ACC112 (cell line): Measurements from ENCODE around the gene RPRML.
"Not testable (repeated sequence)": the region's sequence is repeated elsewhere in the genome, so short reads cannot be mapped to it uniquely, and the experiment has no call there.

Experiments
- H2AFZ ChIP-seq: fragments of 200-600 bp; sonication (generic); one replicate; pipeline ENCODE4 v1.6.0; 2017; ENCODE audit warnings: antibody characterized with exemption, low read length; ENCODE audit not compliant: unreplicated experiment
- H3K27ac ChIP-seq: fragments of 200-600 bp; sonication (generic); 2 replicates; pipeline ENCODE4 v1.5.1; 2014; ENCODE audit warnings: low read depth, mild to moderate bottlenecking, antibody characterized with exemption, low read length, moderate library complexity
- H3K27me3 ChIP-seq: fragments of 200-600 bp; sonication (generic); 2 replicates; pipeline ENCODE4 v1.6.1; 2014; ENCODE audit warnings: mild to moderate bottlenecking, antibody characterized with exemption, low read length, moderate library complexity, mixed read lengths; ENCODE audit not compliant: insufficient read depth
- H3K36me3 ChIP-seq: fragments of 200-600 bp; sonication (generic); 2 replicates; pipeline ENCODE4 v1.6.1; 2016; ENCODE audit warnings: mild to moderate bottlenecking, antibody characterized with exemption, low read length, moderate library complexity, mixed read lengths; ENCODE audit not compliant: insufficient read depth
- H3K4me1 ChIP-seq: fragments of 200-600 bp; sonication (generic); one replicate; pipeline ENCODE4 v1.6.1; 2016; ENCODE audit warnings: low read length, mixed read lengths; ENCODE audit not compliant: insufficient read depth, unreplicated experiment, control insufficient read depth
- H3K4me3 ChIP-seq: fragments of 200-600 bp; sonication (generic); 2 replicates; pipeline ENCODE4 v1.5.1; 2014; ENCODE audit warnings: mild to moderate bottlenecking, low read depth, low read length
- H3K79me2 ChIP-seq: fragments of 200-600 bp; sonication (generic); one replicate; pipeline ENCODE4 v1.6.0; 2016; ENCODE audit warnings: low read length; ENCODE audit not compliant: control insufficient read depth, unreplicated experiment, insufficient read depth

RPRML gene

DNA sequence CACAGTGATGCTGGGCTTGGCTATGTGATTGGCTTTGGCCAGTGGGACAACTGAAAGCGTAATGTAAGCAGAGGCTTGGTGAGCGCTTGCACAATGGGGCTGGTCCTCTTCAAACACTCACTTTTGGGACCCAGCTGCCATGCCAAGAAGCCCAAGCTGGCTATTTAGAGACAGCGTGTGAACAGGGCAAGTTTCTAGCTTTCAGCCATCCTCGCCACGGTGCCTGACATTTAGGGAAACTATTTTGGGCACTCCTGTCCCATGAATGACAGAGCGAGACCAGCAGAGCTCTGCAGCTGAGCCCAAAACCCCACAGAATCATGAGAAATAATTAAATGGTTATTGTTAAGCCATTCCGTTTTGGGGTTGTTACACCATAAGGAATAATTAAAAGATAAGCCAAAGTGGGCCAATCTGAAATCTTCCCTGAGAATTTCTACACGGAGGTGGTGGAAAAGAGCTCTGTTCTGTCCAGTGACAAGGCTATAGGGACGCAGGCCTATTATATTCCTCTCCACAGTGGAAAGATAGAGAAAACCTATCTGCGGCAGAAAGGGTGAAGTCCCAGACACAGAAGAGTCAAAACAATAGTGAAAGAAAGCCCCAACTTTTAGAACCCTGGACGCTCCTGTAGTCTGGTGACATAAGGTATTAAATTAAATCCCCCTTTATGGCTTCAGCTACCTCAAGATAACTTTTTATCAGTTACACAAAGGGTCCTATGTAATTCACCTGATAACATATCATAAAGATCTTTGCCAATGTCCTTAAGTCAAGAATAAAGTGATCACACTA lies 10.8 kb upstream of the RPRML start:
- no peak overlapping the region for H3K4me3 ChIP-seq
- H3K27ac ChIP-seq: no peak overlapping the region
- H3K36me3 ChIP-seq: no peaks in the 10 kb centered on the region
- H3K4me1 ChIP-seq: no peaks in the 10 kb centered on the region
- H2AFZ ChIP-seq: no peak overlapping the region
- peaks cover 33% of the 10 kb centered on the region for H3K27me3 ChIP-seq
- H3K79me2 ChIP-seq: no peaks in the 10 kb centered on the region

DNA sequence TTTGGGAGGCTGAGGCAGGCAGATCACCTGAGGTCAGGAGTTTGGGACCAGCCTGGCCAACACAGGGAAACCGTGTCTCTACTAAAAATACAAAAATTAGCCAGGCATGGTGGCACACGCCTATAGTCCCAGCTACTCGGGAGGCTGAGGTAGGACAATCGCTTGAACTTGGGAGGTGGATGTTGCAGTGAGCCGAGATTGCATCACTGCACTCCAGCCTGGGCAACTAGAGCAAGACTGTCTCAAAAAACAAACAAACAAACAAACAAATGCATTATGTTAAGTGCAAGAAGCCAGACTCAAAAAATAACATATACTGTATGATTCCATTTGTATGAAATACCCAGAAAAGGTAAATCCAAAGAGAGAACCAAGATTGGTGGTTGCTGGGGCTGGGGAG lies 8.9 kb upstream of the RPRML start:
- not testable (repeated sequence) for H3K27ac ChIP-seq, H2AFZ ChIP-seq, H3K4me3 ChIP-seq, H3K36me3 ChIP-seq, H3K79me2 ChIP-seq, H3K4me1 ChIP-seq
- peaks cover 38% of the 10 kb centered on the region for H3K27me3 ChIP-seq

DNA sequence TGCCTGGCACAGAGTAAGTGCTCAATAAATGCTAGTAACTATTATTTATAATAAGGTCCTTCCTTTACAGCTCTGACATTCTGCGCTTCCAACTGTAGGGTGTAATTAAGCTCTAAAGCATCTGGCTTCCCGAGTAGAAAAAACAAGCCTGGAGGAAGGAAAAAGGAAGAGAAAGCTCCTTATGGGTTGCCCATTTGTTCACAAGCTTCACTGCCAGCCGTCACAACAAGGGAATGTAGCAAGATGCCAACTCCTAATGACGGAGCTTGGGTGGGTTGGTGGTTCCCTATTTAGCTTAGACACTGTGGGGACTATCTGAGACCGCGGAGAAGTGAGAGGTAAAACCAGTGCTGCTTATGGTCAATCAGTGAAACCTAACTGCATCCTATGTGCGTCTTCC lies 7.3 kb upstream of the RPRML start:
- peaks cover 50% of the 10 kb centered on the region for H3K27me3 ChIP-seq
- no peaks in the 10 kb centered on the region for H3K79me2 ChIP-seq
- no peaks in the 10 kb centered on the region for H3K4me1 ChIP-seq
- H2AFZ ChIP-seq: no peak overlapping the region
- no peak overlapping the region for H3K4me3 ChIP-seq
- H3K36me3 ChIP-seq: no peaks in the 10 kb centered on the region
- H3K27ac ChIP-seq: no peak overlapping the region

DNA sequence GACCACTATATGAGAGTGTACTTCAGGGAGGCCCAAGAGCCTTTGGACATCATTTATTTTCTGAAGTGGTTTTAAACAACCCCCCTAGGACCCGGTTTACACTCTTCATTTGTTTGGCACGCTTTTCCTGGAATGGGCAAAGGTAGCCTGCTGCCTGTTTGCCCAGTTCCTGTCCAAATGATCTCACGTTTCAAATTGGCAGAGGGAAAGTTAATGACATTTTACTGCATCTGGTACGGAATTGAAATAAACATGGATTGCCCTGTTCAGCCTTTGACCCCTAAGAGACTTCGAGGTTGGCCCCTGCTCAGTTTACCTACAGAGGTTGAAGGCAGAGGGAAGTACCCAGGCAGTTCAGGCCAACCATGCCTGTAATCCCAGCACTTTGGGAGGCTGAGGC lies 5.8 kb upstream of the RPRML start:
- no peaks in the 10 kb centered on the region for H3K4me1 ChIP-seq
- H3K27me3 ChIP-seq: peaks cover 56% of the 10 kb centered on the region
- H3K36me3 ChIP-seq: no peaks in the 10 kb centered on the region
- no peaks in the 10 kb centered on the region for H3K79me2 ChIP-seq
- no peak overlapping the region for H2AFZ ChIP-seq
- no peak overlapping the region for H3K27ac ChIP-seq
- H3K4me3 ChIP-seq: no peak overlapping the region

DNA sequence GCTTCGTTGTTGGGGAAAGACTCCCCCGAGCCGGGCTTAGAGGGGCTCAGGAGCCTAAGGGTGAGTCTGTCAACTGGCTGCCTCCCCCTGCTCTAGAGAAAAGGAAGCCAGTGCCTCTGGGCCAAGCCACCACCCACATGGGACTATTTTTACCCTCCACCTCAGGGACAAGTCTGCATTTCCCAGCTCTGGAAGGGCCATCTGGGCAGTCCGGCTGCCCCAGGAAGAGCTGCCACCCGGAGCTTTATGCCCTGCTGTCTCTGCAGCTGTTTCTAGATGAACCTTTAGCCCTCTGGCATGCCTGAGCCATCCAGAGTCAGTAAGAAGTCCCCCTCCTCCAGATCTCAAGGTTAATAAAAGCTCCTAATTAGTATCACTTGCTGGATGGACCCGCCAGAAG lies 5.3 kb upstream of the RPRML start:
- H2AFZ ChIP-seq: no peak overlapping the region
- no peaks in the 10 kb centered on the region for H3K79me2 ChIP-seq
- no peaks in the 10 kb centered on the region for H3K36me3 ChIP-seq
- no peaks in the 10 kb centered on the region for H3K4me1 ChIP-seq
- H3K27me3 ChIP-seq: peaks cover 56% of the 10 kb centered on the region
- H3K4me3 ChIP-seq: no peak overlapping the region
- H3K27ac ChIP-seq: no peak overlapping the region

DNA sequence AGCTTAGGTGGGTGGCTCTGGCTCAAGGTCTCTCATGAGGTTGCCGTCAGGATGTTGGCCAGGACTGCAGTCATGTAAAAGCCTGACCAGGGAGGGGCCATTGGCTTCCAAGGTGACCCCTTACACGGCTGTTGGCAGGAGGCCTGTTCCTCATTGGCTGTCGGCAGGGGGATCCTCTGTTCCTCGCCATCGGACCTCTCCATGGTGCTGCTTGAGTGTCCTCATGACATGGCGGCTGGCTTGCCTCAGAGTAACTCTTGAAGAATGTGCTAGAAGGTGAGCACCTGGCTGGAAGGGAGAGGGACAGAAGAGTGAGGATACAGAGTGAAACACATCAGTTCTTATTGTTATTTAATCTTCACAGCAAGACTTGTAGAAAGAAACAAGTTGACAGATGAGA lies 4.7 kb upstream of the RPRML start:
- H2AFZ ChIP-seq: no peak overlapping the region
- peaks cover 56% of the 10 kb centered on the region for H3K27me3 ChIP-seq
- H3K79me2 ChIP-seq: no peaks in the 10 kb centered on the region
- H3K4me3 ChIP-seq: no peak overlapping the region
- H3K4me1 ChIP-seq: no peaks in the 10 kb centered on the region
- H3K27ac ChIP-seq: no peak overlapping the region
- no peaks in the 10 kb centered on the region for H3K36me3 ChIP-seq

DNA sequence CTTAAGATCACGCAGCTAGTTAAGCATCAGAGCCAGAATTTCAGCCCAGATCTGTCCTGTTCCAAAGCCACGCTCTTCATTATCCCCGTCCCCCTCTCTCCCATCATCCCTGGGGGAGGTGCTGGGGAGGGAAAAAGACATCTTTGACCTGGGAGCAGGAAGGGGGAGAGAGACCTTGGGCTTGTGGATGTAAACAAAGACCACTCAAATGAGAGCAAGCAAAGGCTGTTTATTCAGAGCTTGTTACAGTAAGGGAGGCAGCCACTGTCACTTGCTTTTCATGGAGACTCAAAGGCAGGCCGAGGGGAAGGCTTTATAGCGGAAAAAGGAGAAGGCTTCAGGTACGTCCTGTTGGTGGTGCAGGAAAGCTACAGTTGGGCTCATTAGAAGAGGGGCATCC lies 3.5 kb upstream of the RPRML start:
- Histone ChIP-seq H3K4me3 (no peak overlapping the region), H3K4me1 (peaks cover 8% of the 10 kb centered on the region), H3K36me3 (no peaks in the 10 kb centered on the region), H3K27ac (no peak overlapping the region), H3K79me2 (no peaks in the 10 kb centered on the region), H3K27me3 (peaks cover 60% of the 10 kb centered on the region), H2AFZ (no peak overlapping the region)

DNA sequence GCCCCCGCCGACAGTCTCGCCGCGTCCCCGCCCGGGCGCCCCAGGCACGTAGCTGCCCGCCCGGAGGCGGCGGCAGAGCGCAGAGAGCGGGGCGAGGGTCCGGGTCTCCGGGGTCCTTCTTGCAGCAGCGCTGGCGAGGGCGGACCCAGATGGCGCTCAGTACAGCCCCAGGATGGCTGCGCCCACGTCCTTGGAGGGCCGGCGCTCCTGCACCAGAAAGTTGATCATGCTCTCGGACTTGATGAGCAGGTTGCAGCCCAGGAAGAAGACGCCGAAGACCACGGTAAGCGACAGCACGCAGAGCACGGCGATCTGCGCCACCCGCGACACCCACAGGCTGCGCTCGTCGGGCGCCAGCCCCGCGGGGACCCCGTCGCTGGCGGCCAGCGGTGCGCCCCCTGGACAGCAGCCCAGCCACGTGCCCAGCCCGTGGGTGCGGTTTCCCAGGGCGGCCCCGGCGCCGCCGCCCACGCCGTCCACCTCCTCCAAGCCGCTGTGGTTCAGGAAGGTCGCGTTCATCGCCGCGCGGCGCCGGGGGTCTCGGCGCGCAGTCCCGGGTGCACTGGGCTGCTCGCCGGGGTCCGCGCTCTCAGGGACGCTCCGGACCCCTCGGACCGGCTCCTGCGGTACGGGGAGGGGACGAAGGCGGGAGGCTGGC lies 435 bp downstream of the RPRML start:
- Histone ChIP-seq H2AFZ (no peak overlapping the region), H3K27me3 (peaks cover 71% of the 10 kb centered on the region), H3K4me3 (peak overlapping the region; percentile 72), H3K36me3 (no peaks in the 10 kb centered on the region), H3K79me2 (no peaks in the 10 kb centered on the region), H3K4me1 (peaks cover 8% of the 10 kb centered on the region), H3K27ac (no peak overlapping the region)

DNA sequence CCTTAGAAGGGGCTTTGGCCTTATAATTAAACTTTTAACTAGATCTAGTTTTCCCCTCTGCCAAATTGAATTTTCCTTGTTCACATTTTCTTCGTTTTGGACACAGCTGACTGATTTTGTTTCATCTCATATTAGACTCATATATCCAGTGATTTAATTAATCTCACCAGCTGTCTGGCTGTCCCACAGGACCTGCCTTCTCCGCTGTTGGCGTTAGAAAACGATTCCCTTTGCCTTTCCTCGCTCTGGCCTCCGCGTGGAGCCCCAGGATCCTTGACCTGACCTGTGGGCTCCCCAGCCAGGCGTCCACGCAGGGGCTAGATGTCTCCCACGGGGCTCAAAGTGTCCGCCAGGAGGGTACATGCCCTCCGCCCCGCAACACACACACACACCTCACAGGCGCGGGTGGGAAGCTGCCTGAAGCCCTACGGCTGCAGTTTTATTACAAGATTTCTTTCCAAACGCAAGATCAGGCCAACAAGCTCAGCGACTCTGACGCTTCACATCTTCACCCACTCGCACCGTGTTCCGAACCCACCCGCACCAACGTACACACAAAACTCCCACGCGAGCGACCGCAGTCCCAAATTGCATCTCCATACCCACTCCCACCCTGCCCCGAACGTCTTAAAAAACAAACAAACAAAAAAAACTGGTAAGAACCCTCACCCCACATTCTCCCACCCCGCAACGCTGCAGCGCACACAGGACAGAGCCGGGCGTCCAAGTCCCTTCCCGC lies 1.1 kb downstream of the RPRML start:
- peak overlapping the region; percentile 72 for H3K4me3 ChIP-seq
- H3K27me3 ChIP-seq: peaks cover 77% of the 10 kb centered on the region
- H3K36me3 ChIP-seq: no peaks in the 10 kb centered on the region
- H2AFZ ChIP-seq: no peak overlapping the region
- H3K4me1 ChIP-seq: peaks cover 8% of the 10 kb centered on the region
- no peak overlapping the region for H3K27ac ChIP-seq
- no peaks in the 10 kb centered on the region for H3K79me2 ChIP-seq

DNA sequence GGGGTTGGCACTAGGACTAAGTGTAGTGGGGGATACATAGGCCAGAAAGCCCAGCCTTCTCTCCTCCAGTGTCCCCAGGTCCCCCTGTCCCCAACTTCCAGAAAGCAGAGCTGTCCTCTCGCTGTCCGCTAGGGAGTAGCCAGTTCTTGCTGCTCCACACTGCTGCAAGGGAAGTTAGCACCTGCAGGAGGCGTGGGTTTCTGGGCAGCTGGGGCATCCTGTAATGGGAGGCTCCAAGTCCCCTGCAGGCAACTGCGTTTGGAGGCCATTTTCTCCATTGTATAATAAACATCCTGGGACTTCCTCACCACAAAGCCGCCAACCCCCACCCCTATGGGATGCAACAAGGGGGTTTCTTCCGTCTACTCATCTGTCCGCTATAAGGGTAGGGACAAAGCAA lies 1.7 kb downstream of the RPRML start:
- Histone ChIP-seq H3K27me3 (peaks cover 77% of the 10 kb centered on the region), H3K36me3 (no peaks in the 10 kb centered on the region), H3K4me3 (no peak overlapping the region), H2AFZ (no peak overlapping the region), H3K4me1 (peaks cover 8% of the 10 kb centered on the region), H3K27ac (no peak overlapping the region), H3K79me2 (no peaks in the 10 kb centered on the region)
